Spleen (tissue), 11 donors: ENCODE results near the gene PSME3IP1. TPM values are rescaled to one million over a fixed set of nuclear protein-coding genes. Genes with fewer than 3 reads are reported as not detected.
A peak's percentile ranks its signal among the peaks of the same experiment; 100 is the strongest.
"Not testable (repeated sequence)": the region's sequence is repeated elsewhere in the genome, so short reads cannot be mapped to it uniquely, and the experiment has no call there.

Experiments
- DNase-seq: peaks from one replicate; pipeline ENCODE4 v3.0.0-alpha.2; 2020
- H3K27ac ChIP-seq, 8 donors: fragments of 200-600 bp; sonication (generic) in 7 of 8; 1 replicate in 4 of 8; 2 replicates in 4 of 8; pipeline versions ENCODE4 v1.5.0 to v1.8.0; 2016 to 2021; ENCODE audit warnings: inconsistent platforms in 4 of 8, mild to moderate bottlenecking in 4 of 8, moderate library complexity in 1 of 8
- H3K27me3 ChIP-seq, 7 donors: fragments of 200-600 bp; sonication (generic) in 6 of 7; replicated peaks in 1 of 7; 1 replicate in 4 of 7; 2 replicates in 3 of 7; pipeline versions ENCODE4 v1.5.0 to v1.8.0; 2016 to 2021; ENCODE audit warnings: inconsistent platforms in 3 of 7, mild to moderate bottlenecking in 1 of 7
- H3K36me3 ChIP-seq, 6 donors: fragments of 200-600 bp; sonication (generic) in 5 of 6; 1 replicate in 4 of 6; 2 replicates in 2 of 6; pipeline versions ENCODE4 v1.5.0 to v1.8.0; 2016 to 2021; ENCODE audit warnings: inconsistent platforms in 2 of 6
- H3K4me1 ChIP-seq, 6 donors: fragments of 200-600 bp; sonication (generic) in 5 of 6; 1 replicate in 3 of 6; 2 replicates in 3 of 6; pipeline versions ENCODE4 v1.5.0 to v1.8.0; 2016 to 2021; ENCODE audit warnings: inconsistent platforms in 3 of 6
- H3K4me3 ChIP-seq, 8 donors: fragments of 200-600 bp; sonication (generic) in 7 of 8; 1 replicate in 4 of 8; 2 replicates in 4 of 8; pipeline versions ENCODE4 v1.5.0 to v1.8.0; 2016 to 2021; ENCODE audit warnings: inconsistent platforms in 4 of 8, mild to moderate bottlenecking in 4 of 8, moderate library complexity in 2 of 8
- H3K9me3 ChIP-seq, 8 donors: fragments of 200-600 bp; sonication (generic) in 7 of 8; 1 replicate in 4 of 8; 2 replicates in 4 of 8; pipeline versions ENCODE4 v1.5.0 to v1.8.0; 2016 to 2021; ENCODE audit warnings: inconsistent platforms in 4 of 8
- CTCF ChIP-seq, 11 experiments: fragments of 200-600 bp in 7 of 11; fragments of 450-650 bp in 4 of 11; sonication (generic) in 4 of 11; IDR thresholded peaks in 8 of 11; conservative IDR thresholded peaks in 3 of 11; 1 replicate in 7 of 11; 2 replicates in 4 of 11; pipeline versions ENCODE4 v1.4.0 to v1.8.0; 2016 to 2021; ENCODE audit warnings: antibody characterized with exemption in 11 of 11, inconsistent platforms in 4 of 11, mild to moderate bottlenecking in 1 of 11
- POLR2A ChIP-seq, 3 donors: fragments of 450-650 bp; IDR thresholded peaks; one replicate each; pipeline ENCODE4 v1.5.1; 2017; ENCODE audit warnings: antibody characterized with exemption in 3 of 3, mild to moderate bottlenecking in 1 of 3
- POLR2AphosphoS5 ChIP-seq, 3 donors: sonication (generic); formaldehyde crosslinking; IDR thresholded peaks; one replicate each; pipeline ENCODE4 v1.5.1; 2017; ENCODE audit warnings: antibody characterized with exemption in 3 of 3
- WGBS, 5 donors: extraction: QIAGEN DNeasy Blood & Tissue Kit in 3 of 5; methylation state at CpG; one replicate each; pipeline versions ENCODE4 v1.1.5 to v1.1.7; 2013 to 2018; 5-methylcytosine and 5-hydroxymethylcytosine counted together
- intact Hi-C: fragments of 100-400 bp; cut with DNase I; formaldehyde crosslinking; loops from one replicate; pipeline ENCODE4 v1.15.0; 2023; ENCODE audit warnings: low total_unique reads
- polyA plus RNA-seq, 3 donors: library from polyadenylated mRNA; stranded (reverse); fragments of 200-250 nt; gene quantifications; one replicate each; pipeline ENCODE4 v1.2.1, GENCODE V29; 2013
- total RNA-seq, 7 donors: library from RNA; depleted of rRNA in 3 of 7; stranded (reverse); fragments of >200 nt in 3 of 7; fragmentation: NEBNext Ultra II Directional in 4 of 7; extraction: Animal tissue kit (Norgen Biotek cat#: 25700) in 4 of 7; gene quantifications; one replicate each; pipeline versions ENCODE4 v1.1.0 to v1.2.1, GENCODE V29; 2016 to 2021
- donor health status: healthy with polysubstance abuse.
- donor health status: DM: no; HTN: no; CAD: no; lungs with moderate emphysema.
- donor health status: DM: no; HTN: no; CAD: no.
- donor health status: Bipolar disorder and iron deficiency.
- donor health status: healthy.
- donor health status: DM: no; HTN: no; CAD: no.
- donor health status: DM: yes; HTN: yes; CAD: no.

PSME3IP1 gene
- total and polyA plus RNA-seq, 10 donors = 64.6 to 128 (median 96.0) TPM

GRCh38 chr16:57187902-57188710 is 2.3 kb upstream of the PSME3IP1 start:
- 86 to 93% (median 90%) methylated on average over 16 to 18 of the region's 18 CpGs for WGBS, 5 donors
- H3K4me3 ChIP-seq = peak overlapping the region in 6 of 8 donors; percentile 70 to 95 (median 90)
- intact Hi-C loops, DNase-seq, H3K9me3 ChIP-seq, H3K27me3 ChIP-seq: not testable (repeated sequence)
- H3K27ac ChIP-seq = peak overlapping the region in 5 of 8 donors; percentile 93 to 98 (median 95)
- peaks cover 23 to 88% (median 64%) of the 10 kb centered on the region in 6 donors for H3K4me1 ChIP-seq
- peaks cover 0 to 10% (median 0%) of the 10 kb centered on the region in 6 donors for H3K36me3 ChIP-seq

GRCh38 chr16:57186872-57187854 is 1.3 kb upstream of the PSME3IP1 start:
- Histone ChIP-seq H3K4me3 (peak overlapping the region; percentile 68 to 98 (median 90)), H3K27me3 (no peaks in the 10 kb centered on the region), H3K27ac (peak overlapping the region; percentile 89 to 98 (median 94)), H3K9me3 (no peaks in the 10 kb centered on the region), H3K36me3 (peaks cover 0 to 10% (median 0%) of the 10 kb centered on the region in 6 donors), H3K4me1 (peaks cover 23 to 88% (median 66%) of the 10 kb centered on the region in 6 donors)
- peak; percentile 79 for DNase-seq
- TF ChIP-seq POLR2AphosphoS5 (IDR thresholded peaks at IDR 0.05) = no peak
- no peak for TF ChIP-seq CTCF (IDR thresholded peaks at IDR 0.05 in 8 of 11, conservative IDR thresholded peaks at IDR 0.05 in 3 of 11)
- TF ChIP-seq POLR2A (IDR thresholded peaks at IDR 0.05) = no peak
- intact Hi-C loops = no loop called here
- WGBS, 5 donors = 1 to 2% (median 2%) methylated on average over 28 of the region's 28 CpGs

- peak; percentile 92 for DNase-seq
- peak overlapping the region; percentile 68 to 98 (median 90) for H3K4me3 ChIP-seq
- peaks cover 0 to 16% (median 0%) of the 10 kb centered on the region in 6 donors for H3K36me3 ChIP-seq
- H3K4me1 ChIP-seq = peaks cover 19 to 85% (median 59%) of the 10 kb centered on the region in 6 donors
- no peak for TF ChIP-seq POLR2A (IDR thresholded peaks at IDR 0.05)
- no peak for TF ChIP-seq POLR2AphosphoS5 (IDR thresholded peaks at IDR 0.05)
- peak in 1 of 11 experiments; percentile 27 for TF ChIP-seq CTCF (IDR thresholded peaks at IDR 0.05 in 8 of 11, conservative IDR thresholded peaks at IDR 0.05 in 3 of 11)
- no peaks in the 10 kb centered on the region for H3K9me3 ChIP-seq
- no peaks in the 10 kb centered on the region for H3K27me3 ChIP-seq
- 0 to 2% (median 1%) methylated on average over 25 to 37 of the region's 37 CpGs for WGBS, 5 donors
- intact Hi-C loops = no loop called here
- peak overlapping the region; percentile 86 to 98 (median 94) for H3K27ac ChIP-seq
Measured at GRCh38 chr16:57185446-57185944, 344 bp downstream of the PSME3IP1 start.

GRCh38 chr16:57184887-57185445 is 873 bp downstream of the PSME3IP1 start:
- Histone ChIP-seq H3K27me3 (no peaks in the 10 kb centered on the region), H3K36me3 (peaks cover 0 to 18% (median 0%) of the 10 kb centered on the region in 6 donors), H3K4me1 (peaks cover 19 to 79% (median 55%) of the 10 kb centered on the region in 6 donors), H3K27ac (peak overlapping the region; percentile 86 to 98 (median 94)), H3K9me3 (no peaks in the 10 kb centered on the region), H3K4me3 (peak overlapping the region; percentile 68 to 98 (median 90))
- intact Hi-C loops = no loop called here
- no peak for DNase-seq
- WGBS, 5 donors = 24 to 35% (median 33%) methylated on average over 15 of the region's 15 CpGs
- TF ChIP-seq POLR2AphosphoS5 (IDR thresholded peaks at IDR 0.05) (no peak), CTCF (IDR thresholded peaks at IDR 0.05 in 8 of 11, conservative IDR thresholded peaks at IDR 0.05 in 3 of 11) (no peak), POLR2A (IDR thresholded peaks at IDR 0.05) (no peak)
